Cerebellar cortex (tissue), 1 donor: ENCODE data around the gene MORN1.

Experiments
- DNase-seq: peaks from one replicate; pipeline ENCODE4 v3.0.0-alpha.2; 2015; ENCODE audit warnings: low spot score

MORN1 gene

DNA sequence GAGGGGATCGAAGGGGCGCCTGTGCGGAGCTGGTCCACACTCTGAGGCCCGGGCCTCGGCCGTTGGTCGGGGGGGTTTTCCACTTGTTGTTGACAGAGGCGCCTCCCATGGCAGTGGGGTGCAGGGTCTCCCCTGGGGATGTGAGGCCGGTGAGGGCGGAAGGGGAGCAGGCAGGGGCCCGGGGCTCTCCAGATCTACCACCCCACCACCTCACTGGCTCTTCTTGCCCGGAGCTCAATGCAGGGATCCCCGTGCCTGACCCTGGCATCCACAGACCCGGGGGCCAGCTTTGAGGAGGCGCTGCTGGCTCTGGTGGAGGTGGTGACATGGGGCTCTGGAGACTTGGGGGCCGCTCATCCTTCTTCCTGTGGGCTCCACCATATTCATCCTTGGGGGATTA lies 28.1 kb upstream of the MORN1 start:
- DNase-seq: no peak

DNA sequence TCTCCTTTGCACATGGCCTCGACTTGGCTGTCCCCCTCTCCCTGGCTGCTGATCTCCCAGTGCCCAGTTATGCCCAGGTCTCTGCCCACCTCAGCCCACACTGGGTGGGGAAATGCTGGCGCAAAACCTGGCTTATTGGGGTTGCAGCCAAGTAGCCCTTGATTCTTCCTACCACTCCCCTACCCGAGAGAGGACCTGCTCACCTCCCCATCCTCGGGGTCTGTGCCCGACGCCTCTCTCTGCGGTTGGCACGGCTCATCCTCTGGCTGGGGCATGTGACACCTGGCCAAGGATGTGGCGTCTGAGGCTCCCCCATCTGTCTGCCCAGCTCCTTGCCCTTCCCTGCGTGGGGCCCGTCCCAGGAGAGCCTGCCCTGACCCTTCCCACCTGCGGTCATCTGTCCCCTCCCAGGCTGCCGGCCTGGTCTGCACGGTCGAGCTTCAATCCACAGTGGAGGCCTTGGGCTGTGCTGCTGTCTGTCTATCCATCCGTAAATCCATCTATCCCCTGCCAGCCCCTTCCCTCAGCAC lies 27.5 kb upstream of the MORN1 start:
- no peak for DNase-seq

GRCh38 chr1:2417833-2418225 lies 26.5 kb upstream of the MORN1 start:
- no peak for DNase-seq

GRCh38 chr1:2417083-2417832 lies 25.9 kb upstream of the MORN1 start:
- DNase-seq: no peak

- no peak for DNase-seq
Observed at GRCh38 chr1:2416403-2416802, 25.0 kb upstream of the MORN1 start.

GRCh38 chr1:2415801-2416208 lies 24.5 kb upstream of the MORN1 start:
- DNase-seq: no peak

DNA sequence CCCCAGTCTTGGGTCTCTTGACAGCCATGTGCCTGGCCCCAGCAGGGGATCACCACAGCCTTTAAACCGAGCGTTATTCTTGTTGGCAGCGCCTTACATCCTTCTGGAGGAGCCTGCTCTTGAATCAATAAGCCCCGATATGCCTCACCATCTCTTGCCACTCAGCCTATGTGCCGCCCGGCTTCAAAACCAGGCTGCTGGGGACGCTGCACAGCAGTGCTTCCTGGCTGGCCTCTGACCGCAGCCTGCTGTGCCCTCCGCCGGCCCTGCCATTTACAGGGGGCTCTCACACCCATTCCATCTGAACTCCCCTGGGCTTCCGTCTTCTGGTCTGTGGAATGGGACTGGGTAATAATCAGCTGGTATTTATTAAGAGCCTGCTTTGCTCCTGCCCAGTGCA lies 24.0 kb upstream of the MORN1 start:
- DNase-seq: no peak

DNA sequence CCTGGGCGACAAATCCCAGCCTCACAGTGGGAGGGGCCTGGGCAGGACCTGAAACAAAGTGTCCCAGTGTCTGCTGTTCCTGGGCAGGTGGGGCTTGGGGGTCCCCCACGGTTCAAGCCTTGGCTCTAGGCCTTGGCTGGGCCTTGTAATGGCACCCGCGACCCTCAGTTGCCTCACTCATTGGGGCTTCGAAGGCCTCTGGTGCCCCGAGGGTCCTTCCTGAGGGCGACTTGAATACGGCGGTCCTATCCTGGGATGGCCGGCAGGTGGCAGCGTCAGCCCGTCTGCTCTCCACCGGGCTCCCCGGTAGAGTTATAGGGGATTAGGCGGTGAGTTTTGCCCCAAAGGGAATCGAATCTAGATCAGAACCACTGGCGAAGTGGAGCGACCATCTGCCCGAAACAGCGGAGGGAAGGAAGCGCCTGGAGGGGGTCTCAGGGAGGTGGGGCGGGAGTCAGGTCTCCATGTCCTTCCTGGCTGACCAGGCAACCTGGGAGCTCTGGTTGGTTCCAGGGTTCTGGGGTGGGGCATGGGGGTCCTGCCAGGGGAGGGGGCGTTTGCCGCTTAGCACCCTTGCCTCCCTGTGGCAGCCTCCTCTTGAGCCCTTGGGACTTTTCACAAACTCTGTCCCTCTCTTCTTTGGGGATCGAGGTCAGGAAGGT lies 23.1 kb upstream of the MORN1 start:
- peak; percentile 76 for DNase-seq

GRCh38 chr1:2413495-2414296 lies 22.3 kb upstream of the MORN1 start:
- DNase-seq: peak; percentile 43

- no peak for DNase-seq
Observed at GRCh38 chr1:2412773-2413494, 21.6 kb upstream of the MORN1 start.

DNA sequence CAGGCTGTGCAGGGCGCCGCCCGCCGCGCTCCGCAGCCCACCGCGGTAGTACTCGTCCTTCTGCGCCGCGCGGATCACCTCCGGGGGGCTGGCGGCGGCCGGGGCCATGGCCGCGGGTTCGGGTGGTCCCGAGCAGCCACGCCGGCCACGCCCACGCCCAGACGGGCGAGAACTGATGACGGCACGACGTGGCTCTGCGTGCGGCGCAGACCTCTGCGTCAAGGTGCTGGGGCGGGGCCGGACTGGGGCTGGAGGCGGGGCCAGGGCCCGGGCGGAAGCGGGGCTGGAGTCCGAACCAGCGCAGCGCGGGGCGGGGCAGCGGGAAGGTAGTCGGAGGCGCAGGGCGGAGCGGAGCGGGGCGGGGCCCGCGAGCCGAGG lies 21.0 kb upstream of the MORN1 start, which contains the start of gene PEX10:
Gene PEX10, minus strand, starts transcription at position 170 of the 378 bp plus-strand sequence. Its CDS starts 62 bp downstream, at position 108.
- DNase-seq: peak; percentile 93

DNA sequence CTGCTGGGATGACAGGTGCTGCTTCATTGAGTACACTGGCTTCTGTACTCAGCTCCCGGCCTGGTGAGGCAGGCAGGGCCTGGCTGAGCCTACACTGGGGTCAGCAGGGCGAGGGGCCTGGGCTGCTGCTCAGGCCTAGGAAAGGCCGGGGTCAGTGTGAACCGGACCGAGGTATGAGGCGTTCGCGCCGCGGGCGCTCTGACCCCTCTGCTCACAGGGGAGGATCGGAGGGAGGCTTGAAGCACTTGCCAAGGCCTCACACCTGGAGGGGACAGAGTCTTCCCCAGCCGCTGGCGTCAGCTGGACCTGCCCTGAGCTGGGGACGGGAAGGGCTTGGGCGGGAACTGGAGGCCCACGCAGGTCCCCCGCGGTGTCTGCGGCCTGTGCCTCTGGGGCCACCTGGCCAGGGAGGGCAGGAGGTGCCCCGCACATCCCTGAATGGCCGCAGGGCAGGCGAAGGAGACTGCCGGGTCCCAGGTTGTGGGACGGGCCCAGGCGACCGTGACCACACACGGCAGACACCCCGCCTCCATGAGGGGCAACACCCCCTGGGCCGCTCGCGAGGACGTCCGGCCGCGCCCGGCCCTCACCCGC lies 20.5 kb upstream of the MORN1 start:
- no peak for DNase-seq

- no peak for DNase-seq
Observed at GRCh38 chr1:2409745-2410144, 18.4 kb upstream of the MORN1 start.

- no peak for DNase-seq
Observed at GRCh38 chr1:2408859-2409276, 17.5 kb upstream of the MORN1 start.

DNA sequence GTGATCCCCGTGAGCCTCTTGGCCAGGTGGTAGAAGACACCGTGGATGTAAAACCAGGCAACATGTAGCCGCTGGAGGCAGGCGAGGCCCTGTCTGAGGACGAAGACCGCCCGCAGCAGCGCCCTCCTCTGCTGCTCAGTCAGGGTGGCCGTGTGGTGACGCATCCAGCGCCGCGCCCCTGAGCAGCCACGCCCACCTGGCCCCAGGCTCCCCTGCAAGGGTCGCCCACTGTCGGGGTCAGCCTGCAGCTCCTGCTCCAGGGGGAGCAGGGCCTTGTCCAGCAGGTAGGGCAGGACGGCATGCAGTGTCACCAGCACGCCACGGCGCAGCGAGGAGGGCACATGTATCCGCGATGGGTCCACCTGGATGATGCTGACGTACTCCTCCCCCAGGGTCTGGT lies 17.1 kb upstream of the MORN1 start:
- DNase-seq: no peak

- no peak for DNase-seq
Observed at GRCh38 chr1:2407991-2408275, 16.6 kb upstream of the MORN1 start.

DNA sequence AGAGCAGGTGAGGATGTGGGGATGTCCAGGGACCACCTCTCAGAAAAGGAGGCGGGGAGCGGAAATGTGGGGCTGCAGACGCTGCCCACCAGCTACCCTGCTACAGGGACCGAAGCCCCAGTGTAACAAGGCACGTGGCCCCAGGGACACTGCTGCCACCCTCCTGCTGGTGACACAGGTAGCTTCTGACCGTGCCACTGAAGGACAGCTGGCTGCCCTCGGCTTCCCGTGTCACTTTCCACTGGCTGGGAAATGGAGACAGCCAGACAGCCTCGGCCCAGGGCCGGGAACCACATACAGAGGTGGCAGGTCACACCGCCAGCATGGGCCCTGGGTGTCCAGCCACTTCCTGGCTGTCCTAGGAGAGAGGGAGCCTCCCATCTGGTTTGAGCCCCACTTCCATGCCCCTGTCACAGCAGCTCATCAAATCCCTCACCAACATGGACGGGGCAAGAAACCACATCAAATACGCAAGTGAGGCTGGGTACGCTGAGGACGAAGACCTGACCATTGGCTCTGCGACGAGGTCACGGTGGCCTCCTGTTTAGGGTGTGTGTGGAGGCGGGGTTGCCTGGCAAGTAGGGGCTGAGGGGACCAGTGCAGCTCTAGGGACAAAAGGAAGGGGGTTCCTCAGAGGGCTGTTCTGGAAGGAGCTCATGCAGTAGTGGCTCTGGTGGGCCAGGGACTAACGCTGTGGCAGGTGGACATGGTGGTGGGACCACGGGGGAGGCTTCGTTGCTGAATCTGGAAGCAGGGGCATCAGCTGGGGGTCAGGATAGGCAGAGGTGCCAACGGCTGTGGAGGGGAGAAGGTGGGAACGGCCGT lies 16.0 kb upstream of the MORN1 start:
- no peak for DNase-seq

- DNase-seq: no peak
Observed at GRCh38 chr1:2406451-2407041, 15.2 kb upstream of the MORN1 start.

GRCh38 chr1:2405588-2406295 lies 14.4 kb upstream of the MORN1 start:
- DNase-seq: no peak
